HepG2 (cell line): ENCODE data around the gene CEMP1. TPM values are rescaled to one million over a fixed set of nuclear protein-coding genes. Genes with fewer than 3 reads are reported as not detected.

Experiments used
- CTCF ChIP-seq: sonication (generic); formaldehyde crosslinking; IDR thresholded peaks from 2 replicates; pipeline ENCODE4 v1.5.0; 2020; ENCODE audit warnings: mild to moderate bottlenecking, missing genetic modification reagents, moderate library complexity
- EP300 ChIP-seq, 3 experiments: sonication (generic) in 1 of 3; formaldehyde crosslinking in 1 of 3; IDR thresholded peaks; 2 replicates each; pipeline versions ENCODE4 v1.5.1 to v1.6.1; 2011 to 2020; ENCODE audit warnings: low read depth in 2 of 3, low read length in 2 of 3, borderline replicate concordance in 1 of 3, improper control_type of control experiment in 1 of 3, mild to moderate bottlenecking in 1 of 3, missing genetic modification reagents in 1 of 3, moderate library complexity in 1 of 3
- HNF1B ChIP-seq: sonication (generic); formaldehyde crosslinking; IDR thresholded peaks from 2 replicates; pipeline ENCODE4 v1.5.1; 2020; ENCODE audit warnings: mild to moderate bottlenecking, moderate library complexity, missing genetic modification reagents
- MIER3 ChIP-seq: IDR thresholded peaks from 2 replicates; pipeline ENCODE4 v1.6.1; 2016; ENCODE audit warnings: missing compliant biosample characterization, borderline replicate concordance
- MYC ChIP-seq: sonication (generic); formaldehyde crosslinking; IDR thresholded peaks from 2 replicates; pipeline ENCODE4 v1.9.0; 2021; ENCODE audit warnings: missing genetic modification reagents, borderline replicate concordance
- NR2C2 ChIP-seq: sonication (generic); formaldehyde crosslinking; IDR thresholded peaks from 2 replicates; pipeline ENCODE4 v1.4.0; 2020; ENCODE audit warnings: missing genetic modification reagents, mild to moderate bottlenecking, moderate library complexity, borderline replicate concordance
- NR2F6 ChIP-seq, 2 experiments: IDR thresholded peaks; 2 replicates each; pipeline ENCODE4 v1.6.1; 2016; ENCODE audit warnings: antibody characterized with exemption in 1 of 2, mild to moderate bottlenecking in 1 of 2
- PATZ1 ChIP-seq: sonication (generic); formaldehyde crosslinking; IDR thresholded peaks from 2 replicates; pipeline ENCODE4 v1.4.0; 2020; ENCODE audit warnings: missing genetic modification reagents
- POGK ChIP-seq: sonication (generic); formaldehyde crosslinking; conservative IDR thresholded peaks from 2 replicates; pipeline ENCODE4 v1.8.0; 2022; ENCODE audit warnings: mild to moderate bottlenecking, moderate library complexity, missing genetic modification reagents
- PRMT3 ChIP-seq: sonication (generic); formaldehyde crosslinking; IDR thresholded peaks from 2 replicates; pipeline ENCODE4 v1.8.1; 2022; ENCODE audit warnings: low read depth, mild to moderate bottlenecking, moderate library complexity, missing genetic modification reagents, borderline replicate concordance
- SALL1 ChIP-seq: sonication (generic); formaldehyde crosslinking; IDR thresholded peaks from 2 replicates; pipeline ENCODE4 v1.8.0; 2022; ENCODE audit warnings: mild to moderate bottlenecking, missing genetic modification reagents
- SOX5 ChIP-seq: IDR thresholded peaks from 2 replicates; pipeline ENCODE4 v1.6.1; 2016; ENCODE audit warnings: borderline replicate concordance
- SYNCRIP ChIP-seq: fragments of 200-400 bp; formaldehyde crosslinking; IDR thresholded peaks from 2 replicates; pipeline ENCODE4 v1.6.1; 2018; ENCODE audit warnings: mild to moderate bottlenecking, low read depth, low read length; ENCODE audit not compliant: insufficient read depth
- TARDBP ChIP-seq: sonication (generic); formaldehyde crosslinking; IDR thresholded peaks from 2 replicates; pipeline ENCODE4 v1.8.0; 2022; ENCODE audit warnings: mild to moderate bottlenecking, missing genetic modification reagents
- THAP11 ChIP-seq: IDR thresholded peaks from 2 replicates; pipeline ENCODE4 v1.6.1; 2016; ENCODE audit warnings: missing biosample characterization, missing genetic modification reagents
- ZBTB33 ChIP-seq: sonication (generic); formaldehyde crosslinking; IDR thresholded peaks from 2 replicates; pipeline ENCODE4 v1.4.0; 2020; ENCODE audit warnings: missing genetic modification reagents
- ZC3H13 ChIP-seq: sonication (generic); formaldehyde crosslinking; IDR thresholded peaks from 2 replicates; pipeline ENCODE4 v1.8.1; 2023; ENCODE audit warnings: mild to moderate bottlenecking, missing genetic modification reagents, moderate library complexity
- ZMAT3 ChIP-seq: sonication (generic); formaldehyde crosslinking; conservative IDR thresholded peaks from 2 replicates; pipeline ENCODE4 v1.7.0; 2021; ENCODE audit warnings: missing genetic modification reagents
- ZNF766 ChIP-seq: sonication (generic); formaldehyde crosslinking; IDR thresholded peaks from 2 replicates; pipeline ENCODE4 v1.5.0; 2020; ENCODE audit warnings: missing genetic modification reagents, borderline replicate concordance
- polyA plus RNA-seq, 8 experiments: library from polyadenylated mRNA; depleted of rRNA in 3 of 8; stranded (reverse) in 7 of 8; unstranded in 1 of 8; fragments of >200 nt; fragmentation: Illumina TruSeq in 4 of 8; extraction: Trizol in 4 of 8; gene quantifications; 2 replicates each; pipeline versions ENCODE4 v1.2.1 to v1.2.3, GENCODE V29; 2011 to 2016; ENCODE audit warnings: low read depth in 4 of 8, missing spikeins in 1 of 8, mixed read lengths in 1 of 8; ENCODE audit not compliant: insufficient read depth in 1 of 8
- total RNA-seq, 5 experiments: library from RNA; depleted of rRNA; stranded (reverse); fragments of >200 nt; fragmentation: Illumina TruSeq; extraction: Trizol; gene quantifications; 2 replicates each; pipeline ENCODE4 v1.2.3, GENCODE V29; 2016; ENCODE audit warnings: low read depth in 1 of 5

Gene CEMP1
- total and polyA plus RNA-seq, 2 of the 13 experiments (the other 11 are each of a cell fraction or from before 2014, with no cell fraction given) = not detected

GRCh38 chr16:2484898-2485508 lies 46.2 kb downstream of the CEMP1 start (continued):
- TF ChIP-seq ZBTB33 (CRISPR knock-in tag) (peak; percentile 71), MIER3 (CRISPR knock-in tag) (peak; percentile 78), NR2F6 (IDR thresholded peaks at IDR 0.05) (peak; percentile 98), NR2F6 (CRISPR knock-in tag; IDR thresholded peaks at IDR 0.05) (peak; percentile 99), ZMAT3 (CRISPR knock-in tag) (0 out of 2 replicates have a peak, but pooled peaks have one; percentile 60), HNF1B (peak; percentile 96), EP300 (IDR thresholded peaks at IDR 0.05; ENCODE audit: low read depth in 2 of 2, low read length in 2 of 2) (peak in 1 of 2 experiments; percentile 66; a peak in 1 of 4 replicates), EP300 (CRISPR knock-in tag; IDR thresholded peaks at IDR 0.05; ENCODE audit: borderline replicate concordance) (peak; percentile 54), SYNCRIP (no peak), SOX5 (CRISPR knock-in tag) (peak; percentile 83), ZNF766 (peak; percentile 68; the same call in 1 of the 2 replicates), SALL1 (CRISPR knock-in tag) (peak; percentile 90), PRMT3 (CRISPR knock-in tag) (no peak), THAP11 (CRISPR knock-in tag) (peak; percentile 76), POGK (CRISPR knock-in tag) (peak; percentile 56; the same call in 1 of the 2 replicates), MYC (CRISPR knock-in tag) (peak; percentile 35; the same call in 1 of the 2 replicates), PATZ1 (CRISPR knock-in tag) (peak; percentile 84), TARDBP (CRISPR knock-in tag) (peak; percentile 95), ZC3H13 (CRISPR knock-in tag) (peak; percentile 43; the same call in 1 of the 2 replicates), NR2C2 (peak; percentile 97), CTCF (CRISPR knock-in tag) (peak; percentile 53)
